GM13977 (cell line): ENCODE data around the gene WWC1.

Experiments used
- DNase-seq: peaks from one replicate; pipeline ENCODE4 v3.0.0; 2012; ENCODE audit warnings: low spot score
- in situ Hi-C: fragments of 300-500 bp; cut with MboI; formaldehyde crosslinking; loops from one replicate; pipeline ENCODE4 v1.12.0; 2022; ENCODE audit warnings: low sequenced_read_pairs, low pct_unique_long_range_greater_than_20kb, mixed read lengths, inconsistent platforms; ENCODE audit not compliant: unreplicated experiment
- TF ChIP-seq, protein P1 (sequence below): IDR thresholded peaks from 2 replicates; pipeline ENCODE4 v1.5.1; 2012; ENCODE audit warnings: mild to moderate bottlenecking, control low read depth; ENCODE audit not compliant: insufficient read depth; ENCODE audit errors: extremely low read depth, missing control alignments

WWC1 gene

DNA sequence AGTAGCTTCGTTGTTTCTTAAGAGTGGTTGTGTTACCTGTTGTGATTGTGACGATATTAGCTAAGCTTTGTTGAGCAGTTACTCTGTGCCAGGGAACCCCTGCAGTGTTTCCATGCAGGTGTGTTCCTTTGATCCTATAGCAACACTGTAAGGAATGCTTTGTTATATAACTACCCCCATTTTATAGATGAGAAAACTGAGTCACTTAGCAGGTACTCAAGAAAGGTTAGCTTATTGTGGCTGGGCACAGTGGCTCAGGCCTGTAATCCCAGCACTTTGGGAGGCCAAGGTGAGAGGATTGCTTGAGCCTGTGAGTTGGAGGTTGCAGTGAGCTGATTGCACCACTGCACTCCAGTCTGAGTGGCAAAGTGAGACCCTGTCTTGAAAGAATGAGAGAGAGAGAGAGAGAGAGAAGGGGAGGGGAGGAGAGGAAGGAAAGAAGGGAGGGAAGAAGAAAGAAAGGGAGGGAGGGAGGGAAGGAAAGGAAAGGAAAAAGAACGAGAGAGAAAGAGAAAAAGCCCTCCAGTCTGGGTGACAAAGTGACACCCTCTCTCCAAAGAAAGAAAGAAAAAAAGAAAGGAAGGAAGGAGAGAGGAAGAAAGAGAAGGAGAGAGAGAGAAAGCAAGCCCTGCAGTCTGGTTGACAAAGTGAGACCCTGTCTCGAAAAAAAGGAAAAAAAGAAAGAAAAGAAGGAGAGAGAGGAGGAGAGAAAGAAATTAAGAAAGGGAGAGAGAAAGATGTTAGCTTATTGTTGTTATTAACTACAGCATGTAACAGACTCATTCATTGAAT lies 109.2 kb downstream of the WWC1 start:
- in situ Hi-C loops = no loop called here
- TF ChIP-seq, protein P1, sequence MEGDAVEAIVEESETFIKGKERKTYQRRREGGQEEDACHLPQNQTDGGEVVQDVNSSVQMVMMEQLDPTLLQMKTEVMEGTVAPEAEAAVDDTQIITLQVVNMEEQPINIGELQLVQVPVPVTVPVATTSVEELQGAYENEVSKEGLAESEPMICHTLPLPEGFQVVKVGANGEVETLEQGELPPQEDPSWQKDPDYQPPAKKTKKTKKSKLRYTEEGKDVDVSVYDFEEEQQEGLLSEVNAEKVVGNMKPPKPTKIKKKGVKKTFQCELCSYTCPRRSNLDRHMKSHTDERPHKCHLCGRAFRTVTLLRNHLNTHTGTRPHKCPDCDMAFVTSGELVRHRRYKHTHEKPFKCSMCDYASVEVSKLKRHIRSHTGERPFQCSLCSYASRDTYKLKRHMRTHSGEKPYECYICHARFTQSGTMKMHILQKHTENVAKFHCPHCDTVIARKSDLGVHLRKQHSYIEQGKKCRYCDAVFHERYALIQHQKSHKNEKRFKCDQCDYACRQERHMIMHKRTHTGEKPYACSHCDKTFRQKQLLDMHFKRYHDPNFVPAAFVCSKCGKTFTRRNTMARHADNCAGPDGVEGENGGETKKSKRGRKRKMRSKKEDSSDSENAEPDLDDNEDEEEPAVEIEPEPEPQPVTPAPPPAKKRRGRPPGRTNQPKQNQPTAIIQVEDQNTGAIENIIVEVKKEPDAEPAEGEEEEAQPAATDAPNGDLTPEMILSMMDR = no peak
- no peak for DNase-seq

- DNase-seq = no peak
- in situ Hi-C loops = no loop called here
- TF ChIP-seq, protein P1 = no peak
Measured at GRCh38 chr5:168401226-168401625, 109.8 kb downstream of the WWC1 start.

- in situ Hi-C loops = no loop called here
- no peak for DNase-seq
Measured at GRCh38 chr5:168401880-168402279, 110.4 kb downstream of the WWC1 start.

DNA sequence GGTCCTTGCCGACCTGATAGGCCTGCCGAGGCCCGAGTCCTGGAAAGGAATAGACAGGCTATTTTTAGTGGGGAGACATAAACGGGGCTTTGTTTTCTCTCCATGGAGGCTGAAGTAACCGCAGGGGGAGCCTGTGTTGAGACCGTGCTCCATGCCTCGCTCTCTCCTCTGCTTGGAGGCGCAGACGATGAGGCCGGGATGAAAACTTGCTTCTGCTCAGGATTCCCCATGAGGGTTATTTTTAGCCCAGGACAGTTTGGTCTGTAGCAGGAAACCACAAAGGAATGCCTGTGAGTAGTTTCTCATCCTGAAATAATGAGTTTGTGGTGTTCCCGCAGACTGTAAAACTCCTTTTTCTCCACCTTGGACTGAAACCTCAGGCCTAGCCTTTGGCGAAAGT lies 112.9 kb downstream of the WWC1 start:
- no peak for DNase-seq
- TF ChIP-seq, protein P1 = no peak
- in situ Hi-C loops = no loop called here

More at GRCh38 chr5:168401880-168402279, 110.4 kb downstream of the WWC1 start:
- TF ChIP-seq, protein P1 = no peak

GRCh38 chr5:168407211-168407610 lies 115.8 kb downstream of the WWC1 start:
- no peak for DNase-seq
- in situ Hi-C loops = no loop called here

DNA sequence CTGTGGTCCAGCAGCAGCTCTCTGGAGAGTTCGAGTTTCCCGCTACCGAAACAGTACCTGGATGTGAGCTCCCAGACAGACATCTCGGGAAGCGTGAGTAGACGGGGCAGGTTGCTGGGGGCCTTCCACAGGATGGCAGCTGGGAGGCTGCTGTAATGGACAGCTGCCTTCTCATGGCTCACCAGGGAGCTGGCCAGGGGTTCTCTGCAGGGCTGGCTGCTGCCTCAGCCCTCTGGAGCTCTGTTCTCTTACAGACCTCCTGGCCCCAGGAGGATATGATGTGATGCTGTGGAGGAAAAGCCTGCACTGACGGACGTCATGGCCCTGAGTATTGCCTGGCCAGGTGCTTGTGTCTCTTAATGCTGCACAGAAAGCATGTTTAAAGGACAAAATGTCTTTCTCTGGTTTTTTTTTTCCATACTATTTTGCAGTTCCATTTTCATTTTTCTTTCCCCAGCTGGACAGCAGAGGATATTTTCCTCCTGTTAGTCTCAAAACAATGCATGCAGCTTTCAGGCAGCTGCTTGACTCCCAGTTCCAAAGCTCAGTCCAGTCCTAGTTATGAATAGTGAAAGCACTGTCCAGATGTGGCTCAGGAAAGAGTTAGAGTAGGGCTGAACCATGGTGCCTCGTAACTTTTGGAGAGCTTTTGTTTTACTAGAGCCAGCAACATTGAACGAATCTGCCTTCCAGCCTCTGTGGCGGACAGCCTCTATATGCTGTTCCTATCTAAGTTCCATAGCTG lies 117.3 kb downstream of the WWC1 start:
- no peak for DNase-seq
- TF ChIP-seq, protein P1 = no peak
- in situ Hi-C loops = no loop called here

More at GRCh38 chr5:168407211-168407610, 115.8 kb downstream of the WWC1 start:
- TF ChIP-seq, protein P1 = no peak
